CD4-positive, alpha-beta T cell treated with Interleukin-6 for 4 hours (primary cell): ENCODE results near the gene RHBDL3.
"Not testable (repeated sequence)": the region's sequence is repeated elsewhere in the genome, so short reads cannot be mapped to it uniquely, and the experiment has no call there.

Experiments
- DNase-seq: peaks from one replicate; pipeline ENCODE4 v3.0.0-alpha.2; 2020; ENCODE audit warnings: mixed read lengths

The RHBDL3 gene

GRCh38 chr17:32297860-32298259 is 32.2 kb downstream of the RHBDL3 start:
- DNase-seq = no peak

DNA sequence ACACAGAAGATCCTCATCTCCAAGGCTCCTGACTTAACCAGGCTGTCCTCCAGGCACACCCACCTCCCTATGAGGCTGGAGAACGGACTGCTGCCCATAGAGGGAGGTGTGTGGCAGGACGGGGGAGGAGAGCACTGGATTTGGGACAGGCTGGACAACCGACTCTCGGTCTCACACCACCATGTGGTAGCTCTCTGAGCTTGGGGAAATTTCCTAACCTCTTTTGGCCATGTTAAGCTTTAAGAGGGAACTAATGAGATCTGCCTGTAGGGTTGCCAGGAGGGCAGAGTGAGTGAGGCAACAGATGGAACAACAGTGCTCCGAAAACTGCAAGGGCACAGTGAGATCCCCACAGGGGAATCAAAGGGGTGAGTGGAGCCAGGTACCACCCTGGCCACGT is 32.7 kb downstream of the RHBDL3 start:
- no peak for DNase-seq

GRCh38 chr17:32298721-32299579 is 33.3 kb downstream of the RHBDL3 start:
- DNase-seq = no peak

GRCh38 chr17:32299580-32300164 is 34.0 kb downstream of the RHBDL3 start:
- no peak for DNase-seq

- DNase-seq = no peak
Observed at GRCh38 chr17:32302037-32302436, 36.4 kb downstream of the RHBDL3 start.

GRCh38 chr17:32302860-32303649 is 37.4 kb downstream of the RHBDL3 start:
- DNase-seq = no peak

DNA sequence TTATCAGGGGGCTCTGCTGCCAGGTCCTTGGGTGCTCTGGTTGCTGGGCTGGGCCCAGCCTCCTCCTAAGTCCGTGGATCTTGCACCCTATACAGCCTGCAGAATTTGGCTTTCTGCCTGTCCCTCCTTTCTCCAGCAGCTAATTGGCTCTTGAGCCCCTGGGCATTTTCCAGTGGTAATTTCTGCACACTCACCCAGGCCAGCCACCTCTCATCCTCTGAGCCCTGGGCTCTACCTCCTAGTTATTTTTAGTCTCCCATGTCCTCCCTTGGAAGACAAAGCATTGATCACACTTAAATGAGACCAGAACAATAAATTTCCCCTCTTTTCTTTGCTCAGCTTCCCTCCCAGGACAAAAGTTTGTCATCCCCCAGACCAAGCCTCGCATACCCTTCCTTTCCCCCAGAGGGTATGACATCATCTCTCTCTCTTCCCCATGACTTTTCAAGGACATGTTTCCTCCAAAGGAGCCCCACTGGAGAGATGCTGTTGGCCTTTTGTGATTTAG is 38.2 kb downstream of the RHBDL3 start:
- DNase-seq = no peak

- no peak for DNase-seq
Observed at GRCh38 chr17:32305049-32305448, 39.4 kb downstream of the RHBDL3 start.

GRCh38 chr17:32307658-32308057 is 42.0 kb downstream of the RHBDL3 start:
- no peak for DNase-seq

GRCh38 chr17:32311028-32311536 is 45.5 kb downstream of the RHBDL3 start:
- no peak for DNase-seq

DNA sequence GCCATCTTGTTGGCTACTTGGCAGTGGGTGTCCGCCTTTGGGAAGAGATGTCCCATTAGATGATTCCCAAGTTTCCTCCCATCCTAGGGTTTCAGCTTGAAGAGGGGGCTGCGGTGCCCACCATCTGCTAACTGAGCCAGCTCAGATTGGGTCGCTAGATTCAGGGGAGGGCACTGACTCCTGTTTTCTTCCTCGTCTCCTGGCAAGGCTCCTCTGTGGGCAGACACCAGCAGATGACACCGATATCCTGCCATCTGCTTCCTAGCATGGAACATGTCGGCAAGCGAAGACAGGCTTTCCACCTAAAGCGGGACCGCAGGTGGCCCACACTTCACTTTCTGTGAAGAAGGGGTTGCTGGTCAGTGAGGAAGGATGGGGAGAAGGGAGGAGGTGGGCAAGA is 49.0 kb downstream of the RHBDL3 start:
- no peak for DNase-seq

- no peak for DNase-seq
Observed at GRCh38 chr17:32315171-32315570, 49.5 kb downstream of the RHBDL3 start.

DNA sequence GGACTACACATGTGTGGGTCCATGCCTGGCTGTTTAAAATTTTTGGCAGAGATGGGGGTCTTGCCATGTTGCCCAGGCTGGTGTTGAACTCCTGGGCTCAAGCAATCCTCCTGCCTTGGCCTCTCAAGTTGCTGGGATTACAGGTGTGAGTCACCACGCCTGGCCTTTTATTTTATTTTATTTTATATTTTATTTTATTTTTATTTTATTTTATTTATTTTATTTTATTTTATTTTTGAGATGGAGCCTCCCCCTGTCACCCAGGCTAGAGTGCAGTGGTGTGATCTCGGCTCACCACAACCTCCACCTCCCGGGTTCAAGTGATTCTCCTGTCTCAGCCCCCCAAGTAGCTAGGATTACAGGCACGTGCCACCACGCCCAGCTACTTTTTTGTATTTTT is 51.0 kb downstream of the RHBDL3 start:
- DNase-seq = not testable (repeated sequence)

- DNase-seq = no peak
Observed at GRCh38 chr17:32317353-32317752, 51.7 kb downstream of the RHBDL3 start.

DNA sequence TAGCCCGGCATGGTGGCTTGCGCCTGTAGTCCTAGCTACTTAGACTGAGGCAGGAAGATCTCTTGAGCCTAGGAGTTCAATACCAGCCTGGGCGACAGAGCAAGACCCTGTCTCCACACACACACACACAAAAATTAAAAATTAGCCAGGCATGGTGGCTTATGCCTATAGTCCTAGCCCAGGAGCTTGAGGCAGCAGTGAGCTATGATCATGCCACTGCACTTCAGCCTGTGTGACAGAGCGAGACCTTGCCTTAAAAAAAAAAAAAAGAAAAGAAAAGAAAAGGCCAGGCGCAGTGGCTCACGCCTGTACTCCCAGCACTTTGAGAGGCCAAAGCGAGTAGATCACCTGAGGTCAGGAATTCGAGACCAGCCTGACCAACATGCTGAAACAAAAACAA is 52.4 kb downstream of the RHBDL3 start:
- DNase-seq = no peak

GRCh38 chr17:32319548-32319905 is 53.9 kb downstream of the RHBDL3 start:
- peak; percentile 75 for DNase-seq

GRCh38 chr17:32320080-32320479 is 54.4 kb downstream of the RHBDL3 start:
- DNase-seq = not testable (repeated sequence)

DNA sequence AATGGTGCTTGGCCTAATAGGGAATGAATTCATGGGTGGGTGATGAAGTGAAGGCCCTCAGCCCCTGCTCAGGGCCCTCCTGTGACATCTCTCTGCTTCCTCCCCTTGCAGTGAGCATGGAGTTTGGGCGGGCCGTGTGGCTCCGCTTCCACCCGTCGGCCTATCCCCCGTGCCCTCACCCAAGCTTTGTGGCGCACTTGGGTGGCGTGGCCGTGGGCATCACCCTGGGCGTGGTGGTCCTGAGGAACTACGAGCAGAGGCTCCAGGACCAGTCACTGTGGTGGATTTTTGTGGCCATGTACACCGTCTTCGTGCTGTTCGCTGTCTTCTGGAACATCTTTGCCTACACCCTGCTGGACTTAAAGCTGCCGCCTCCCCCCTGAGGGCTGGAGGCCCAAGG is 55.2 kb downstream of the RHBDL3 start:
- DNase-seq = no peak

DNA sequence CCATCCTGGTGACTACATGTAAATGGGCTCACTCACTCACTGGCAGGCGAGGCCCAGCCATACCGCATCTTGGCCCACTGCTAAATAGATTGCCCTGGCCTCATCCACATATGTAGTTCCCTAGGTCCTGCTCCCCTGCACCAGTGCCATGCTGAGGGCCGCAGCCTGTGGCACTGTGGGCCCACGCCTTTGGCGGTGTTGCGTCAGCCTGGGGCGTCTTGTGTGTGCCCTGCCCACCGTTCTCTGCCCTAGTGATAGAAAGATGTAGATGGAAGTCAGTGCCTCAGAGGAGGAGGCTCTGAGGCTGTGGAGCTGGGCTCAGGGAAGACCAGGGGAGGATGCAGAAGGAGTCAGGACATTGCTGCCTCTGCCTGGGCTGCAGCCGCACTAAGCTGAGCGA is 57.4 kb downstream of the RHBDL3 start:
- DNase-seq = no peak

DNA sequence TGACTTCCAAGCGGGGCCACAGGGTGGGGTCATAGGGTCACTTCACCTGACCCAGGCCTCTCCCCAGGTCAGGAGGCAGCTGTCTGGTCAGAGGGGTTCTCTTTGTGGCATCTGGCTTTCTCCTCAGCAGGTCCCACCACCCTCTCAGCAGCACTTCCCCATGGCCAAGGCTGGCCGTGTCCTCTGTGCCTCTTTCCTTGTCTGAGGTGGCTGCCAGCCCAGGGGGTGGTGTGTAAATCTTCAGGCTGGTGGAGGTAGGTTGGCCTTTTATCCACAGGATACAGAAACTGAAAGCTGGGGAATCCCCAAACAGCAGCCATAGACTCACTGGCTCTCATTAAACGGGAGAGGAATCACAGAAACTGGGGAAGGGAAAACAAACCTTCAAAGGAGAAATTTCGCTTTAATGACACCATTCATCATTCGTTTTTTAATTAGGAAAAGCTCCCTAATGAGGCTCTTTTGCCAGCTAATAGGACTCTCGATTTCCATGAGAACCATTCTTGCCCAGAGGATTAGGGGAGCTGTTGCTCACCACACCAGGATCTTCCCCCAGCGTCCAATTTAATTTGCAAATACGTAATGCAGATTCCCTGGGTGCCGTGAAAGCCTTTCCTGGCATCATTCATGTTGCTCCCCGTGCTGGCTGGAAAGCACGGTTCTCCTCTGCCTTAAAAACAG is 58.3 kb downstream of the RHBDL3 start:
- DNase-seq = peak; percentile 29

GRCh38 chr17:32327911-32328310 is 62.3 kb downstream of the RHBDL3 start:
- DNase-seq = no peak

DNA sequence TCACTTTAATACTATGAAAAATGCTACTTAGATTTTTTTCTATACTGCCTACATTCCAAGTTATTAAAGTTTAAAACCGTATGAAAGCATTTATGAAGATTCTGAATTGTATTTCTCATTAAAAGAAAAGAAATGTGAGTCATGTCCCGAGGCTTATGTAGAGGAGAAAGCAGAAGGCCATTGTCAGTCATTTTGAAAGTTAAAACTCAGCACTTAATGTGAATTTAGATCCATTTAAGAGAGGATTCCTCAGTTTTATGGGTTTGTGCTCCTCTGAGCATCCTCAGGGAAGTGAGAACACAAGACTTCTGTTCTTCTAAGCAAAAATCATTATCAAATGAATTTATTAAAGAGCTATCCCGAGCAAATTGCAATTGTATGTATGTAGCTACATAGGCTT is 64.5 kb downstream of the RHBDL3 start:
- no peak for DNase-seq
